HG03135 (cell line): ENCODE measurements around the gene GRB7.
"Not testable (repeated sequence)": the region's sequence is repeated elsewhere in the genome, so short reads cannot be mapped to it uniquely, and the experiment has no call there.

Source experiments
- ATAC-seq: cut with Tn5 transposase; IDR thresholded peaks from one replicate; pipeline ENCODE4 v1.9.1; 2021; ENCODE audit warnings: mild to moderate bottlenecking, moderate library complexity; ENCODE audit not compliant: unreplicated experiment

Gene GRB7

GRCh38 chr17:39730095-39730921 lies 7.4 kb upstream of the GRB7 start, which contains the start of gene MIEN1:
TSS of gene MIEN1 (minus strand) at chr17:39730532. CDS start at chr17:39730495, 37 bp downstream.
- peak; percentile 87 for ATAC-seq

DNA sequence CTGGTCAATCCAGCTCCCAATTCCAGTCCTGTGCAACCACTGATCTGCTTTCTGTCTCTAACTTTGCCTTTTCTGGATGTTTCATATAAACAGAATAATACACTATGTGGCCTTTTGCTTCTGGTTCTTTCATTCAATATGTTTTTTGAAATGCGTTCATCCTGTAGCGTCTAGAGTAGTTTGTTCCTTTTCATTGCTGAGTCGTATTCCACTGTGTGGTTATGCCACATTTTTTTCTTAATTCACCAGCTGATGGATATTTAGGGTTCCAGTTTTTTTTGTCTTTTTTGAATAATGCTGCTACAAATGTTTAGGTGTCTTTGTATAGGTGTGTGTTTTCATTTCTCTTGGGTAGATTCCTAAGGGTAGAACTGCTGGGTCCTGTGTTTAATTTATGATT lies 5.2 kb upstream of the GRB7 start:
- ATAC-seq = no peak

GRCh38 chr17:39735882-39736281 lies 1.9 kb upstream of the GRB7 start:
- no peak for ATAC-seq

GRCh38 chr17:39736319-39737165 lies 1.2 kb upstream of the GRB7 start:
- ATAC-seq = no peak

- ATAC-seq = no peak
Measured at GRCh38 chr17:39737206-39737759, 455 bp upstream of the GRB7 start.

- ATAC-seq = no peak
Measured at GRCh38 chr17:39738568-39738901, 797 bp downstream of the GRB7 start.

GRCh38 chr17:39738983-39739884 lies 1.5 kb downstream of the GRB7 start:
- no peak for ATAC-seq

DNA sequence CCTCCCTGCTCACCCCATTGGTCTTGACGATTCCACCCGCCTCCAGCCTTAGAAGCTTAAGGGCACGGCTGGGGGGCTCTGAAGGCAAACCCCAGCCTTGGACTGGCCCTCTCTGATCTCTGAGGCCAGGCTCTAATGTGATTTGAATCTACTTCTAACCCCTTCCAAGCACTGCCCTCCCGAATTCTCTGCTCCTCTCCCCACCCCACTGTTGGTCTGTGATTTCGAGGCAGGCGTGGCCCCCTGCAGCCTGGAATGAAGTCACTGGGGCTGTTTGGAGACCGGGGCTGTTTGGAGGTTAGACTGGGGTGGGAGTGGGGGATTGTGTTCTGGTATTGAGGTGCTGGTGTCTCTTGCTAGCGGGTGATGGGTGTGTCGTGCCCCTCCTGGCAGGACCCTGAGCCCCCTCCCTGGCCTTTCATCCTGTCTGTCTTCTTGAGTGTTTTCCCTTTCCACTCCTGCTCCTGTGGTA lies 2.2 kb downstream of the GRB7 start:
- no peak for ATAC-seq

DNA sequence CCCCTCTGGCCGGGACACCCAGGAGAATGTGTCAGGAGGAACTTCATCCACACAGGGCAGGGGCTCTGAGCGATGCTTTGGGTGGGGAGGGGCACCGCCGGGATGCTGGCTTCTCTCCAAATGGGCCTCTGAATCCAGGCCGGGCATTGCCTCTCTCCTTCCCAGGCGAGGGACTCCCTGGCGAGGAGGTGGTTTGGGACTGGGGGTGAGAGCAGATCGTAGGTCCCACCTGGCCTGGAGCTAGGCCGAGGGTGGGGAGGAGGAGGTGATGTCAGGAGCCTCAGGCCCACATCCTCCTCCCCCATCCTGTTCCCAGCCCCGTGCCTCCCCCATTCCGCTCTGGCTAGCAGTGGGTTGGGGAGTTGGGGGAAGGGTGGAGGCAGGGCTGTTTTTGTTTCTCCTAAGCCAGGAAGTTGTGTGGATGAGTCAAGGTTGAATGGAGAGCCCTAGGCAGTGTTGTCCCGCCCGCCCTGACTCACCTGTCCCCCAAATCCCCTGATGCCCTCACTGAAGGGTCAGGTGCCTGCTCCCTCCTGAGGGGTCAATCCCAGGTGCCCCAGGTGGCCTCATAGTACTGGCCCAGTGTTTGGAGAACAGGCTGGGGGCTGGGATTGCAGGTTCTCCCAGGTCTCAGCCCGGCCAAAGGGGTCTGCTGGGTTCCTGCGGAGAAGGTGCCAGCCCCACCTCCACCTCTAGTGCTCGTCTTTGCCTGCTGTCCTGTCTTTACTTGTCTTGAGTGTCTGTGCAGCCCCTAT lies 2.8 kb downstream of the GRB7 start:
- no peak for ATAC-seq

DNA sequence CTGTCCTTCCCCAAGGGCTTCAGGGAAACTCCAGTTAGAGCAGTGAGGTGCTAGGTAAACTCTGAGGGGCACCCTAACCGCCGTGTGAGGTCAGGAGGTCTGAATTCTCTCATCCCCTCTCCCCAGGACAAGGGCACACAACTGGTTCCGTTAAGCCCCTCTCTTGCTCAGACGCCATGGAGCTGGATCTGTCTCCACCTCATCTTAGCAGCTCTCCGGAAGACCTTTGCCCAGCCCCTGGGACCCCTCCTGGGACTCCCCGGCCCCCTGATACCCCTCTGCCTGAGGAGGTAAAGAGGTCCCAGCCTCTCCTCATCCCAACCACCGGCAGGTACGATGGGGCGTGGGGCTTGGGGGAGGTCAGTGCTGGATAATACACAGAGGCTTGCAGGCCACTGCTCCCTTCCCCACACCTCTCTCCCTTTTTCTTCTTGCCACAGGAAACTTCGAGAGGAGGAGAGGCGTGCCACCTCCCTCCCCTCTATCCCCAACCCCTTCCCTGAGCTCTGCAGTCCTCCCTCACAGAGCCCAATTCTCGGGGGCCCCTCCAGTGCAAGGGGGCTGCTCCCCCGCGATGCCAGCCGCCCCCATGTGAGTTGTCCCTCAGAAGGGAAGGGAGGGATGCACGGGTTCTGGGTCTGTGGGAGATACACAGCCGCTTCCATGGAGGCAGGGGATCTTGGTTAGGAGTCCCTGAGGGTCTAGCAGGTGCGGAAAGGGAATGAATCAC lies 4.6 kb downstream of the GRB7 start:
- no peak for ATAC-seq

GRCh38 chr17:39742856-39743436 lies 5.2 kb downstream of the GRB7 start:
- ATAC-seq = no peak

- ATAC-seq = no peak
Measured at GRCh38 chr17:39744075-39744835, 6.5 kb downstream of the GRB7 start.

GRCh38 chr17:39744836-39745215 lies 7.1 kb downstream of the GRB7 start:
- ATAC-seq = no peak

- ATAC-seq = no peak
Measured at GRCh38 chr17:39745335-39746144, 7.8 kb downstream of the GRB7 start.

DNA sequence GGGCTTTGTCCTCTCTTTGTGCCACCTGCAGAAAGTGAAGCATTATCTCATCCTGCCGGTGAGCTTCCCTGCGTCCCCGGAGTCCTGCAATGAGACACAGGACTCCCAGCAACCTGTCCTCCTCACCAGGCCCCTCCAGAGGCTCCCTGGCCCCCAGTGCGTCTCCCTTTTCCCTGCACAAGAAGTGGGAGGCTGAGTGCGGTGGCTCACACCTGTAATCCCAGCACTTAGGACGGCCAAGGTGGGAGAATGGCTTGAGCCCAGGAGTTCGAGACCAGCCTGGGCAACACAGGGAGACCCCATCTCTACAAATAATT lies 8.4 kb downstream of the GRB7 start:
- no peak for ATAC-seq

- no peak for ATAC-seq
Measured at GRCh38 chr17:39747745-39748144, 10.0 kb downstream of the GRB7 start.

- not testable (repeated sequence) for ATAC-seq
Measured at GRCh38 chr17:39748444-39749034, 10.8 kb downstream of the GRB7 start.
